Stimulated activated CD4-positive, alpha-beta T cell treated with anti-CD3 and anti-CD28 coated beads, Interleukin-15, amount 100 ng/mL, for 1 hour (primary cell): Measurements from ENCODE around the gene CFAP91.

Experiments
- DNase-seq, 2 donors: peaks; one replicate each; pipeline ENCODE4 v3.0.0-alpha.2; 2020; ENCODE audit warnings: low read depth in 1 of 2, low spot score in 1 of 2

The CFAP91 gene

DNA sequence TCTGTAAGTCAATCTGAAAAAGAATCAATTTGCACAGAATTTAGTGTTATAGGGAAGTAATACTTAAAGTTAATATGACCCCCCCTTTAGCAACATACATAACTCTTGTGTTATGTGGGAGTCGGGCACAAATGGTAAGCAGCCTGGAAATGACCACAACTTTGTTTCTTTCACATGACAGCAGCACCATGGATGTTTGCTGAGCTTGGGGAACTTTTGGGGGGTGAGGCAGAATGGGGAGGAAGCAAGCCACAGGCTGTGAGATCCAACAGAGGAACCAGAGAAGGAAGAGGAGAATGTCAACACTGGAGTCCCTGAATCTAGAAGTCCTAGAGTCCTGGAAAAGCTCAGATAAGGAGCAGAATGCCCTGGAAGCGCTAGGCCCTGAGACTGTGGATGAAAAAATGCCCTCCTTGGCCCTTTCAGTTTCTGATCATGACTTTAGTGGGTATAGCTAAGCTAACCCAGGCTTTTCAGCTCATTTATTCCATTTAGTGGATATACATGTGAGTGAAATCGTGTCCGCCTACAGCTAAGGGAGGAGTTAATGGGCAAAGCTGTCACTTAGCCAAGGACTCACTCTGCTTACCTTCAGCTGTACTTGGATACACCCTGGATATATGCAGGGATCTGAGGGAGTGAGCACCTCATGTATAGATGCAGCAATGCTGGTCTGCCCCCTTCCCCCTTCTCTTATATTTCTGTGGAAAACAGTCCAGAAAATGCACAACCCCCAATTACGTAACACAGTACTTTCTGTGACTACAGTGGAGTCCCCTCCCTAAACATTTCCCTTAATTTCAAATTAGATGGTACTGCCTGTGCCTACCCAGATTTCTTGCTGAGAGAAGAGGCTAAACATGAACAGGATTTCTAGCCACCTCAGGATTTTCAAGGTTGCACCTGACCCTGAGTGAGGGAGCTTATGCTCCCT, 39.1 kb downstream of the CFAP91 start:
- DNase-seq, result no peak

GRCh38 chr3:119743921-119744320, 41.1 kb downstream of the CFAP91 start:
- DNase-seq, result no peak

- no peak for DNase-seq
Observed at GRCh38 chr3:119745942-119746341, 43.1 kb downstream of the CFAP91 start.

- DNase-seq, result no peak
Observed at GRCh38 chr3:119746423-119746822, 43.6 kb downstream of the CFAP91 start.

DNA sequence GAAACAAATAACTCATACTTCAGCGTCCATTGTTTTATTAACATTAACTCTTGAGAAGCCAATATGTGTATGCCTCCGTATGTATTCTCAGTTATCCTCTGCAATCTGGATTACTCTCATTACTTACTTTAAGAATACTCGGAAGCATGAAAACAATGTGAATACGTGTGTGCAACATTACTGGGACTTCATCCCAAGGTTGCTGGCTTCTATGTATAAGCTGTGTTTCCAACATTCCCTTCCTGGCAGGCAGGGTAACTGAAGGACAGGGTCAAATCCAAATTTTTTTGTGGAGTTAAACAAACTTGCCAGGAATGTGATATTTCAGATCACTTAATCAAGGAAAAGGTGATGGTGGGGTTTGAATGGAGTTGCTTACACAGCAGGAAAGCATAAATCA, 44.5 kb downstream of the CFAP91 start:
- no peak for DNase-seq

GRCh38 chr3:119748991-119749390, 46.2 kb downstream of the CFAP91 start:
- DNase-seq, result no peak

DNA sequence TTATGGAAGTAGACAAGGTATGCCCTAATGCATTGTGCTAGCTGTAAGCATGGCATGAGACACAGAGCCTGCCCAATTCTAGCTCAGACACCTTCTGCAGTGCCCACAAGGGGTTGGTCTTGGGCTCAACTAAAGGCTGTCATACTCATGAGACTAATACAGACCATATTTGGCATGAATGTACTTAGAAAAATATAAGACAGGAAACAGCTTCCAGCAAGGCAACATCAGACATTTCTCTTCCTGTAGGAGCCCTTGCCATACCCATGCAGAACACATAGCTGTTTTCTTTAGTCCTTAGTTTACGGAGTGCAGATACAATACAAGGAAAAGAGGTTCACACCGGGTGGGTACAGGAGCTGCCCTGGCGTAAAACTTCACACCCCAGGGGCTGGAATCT, 48.6 kb downstream of the CFAP91 start:
- DNase-seq, result no peak
